Measurements from ENCODE around the gene TMEM150A.

GRCh38 chr2:85549095-85549494 lies 53.4 kb downstream of the TMEM150A start:
- TF ChIP-seq CTCF (conservative IDR thresholded peaks at IDR 0.05; ENCODE audit: low read depth, low read length) (no peak), MAFK (IDR thresholded peaks at IDR 0.05; ENCODE audit: low read depth, low read length) (no peak)
- TF ChIP-seq, protein P1, sequence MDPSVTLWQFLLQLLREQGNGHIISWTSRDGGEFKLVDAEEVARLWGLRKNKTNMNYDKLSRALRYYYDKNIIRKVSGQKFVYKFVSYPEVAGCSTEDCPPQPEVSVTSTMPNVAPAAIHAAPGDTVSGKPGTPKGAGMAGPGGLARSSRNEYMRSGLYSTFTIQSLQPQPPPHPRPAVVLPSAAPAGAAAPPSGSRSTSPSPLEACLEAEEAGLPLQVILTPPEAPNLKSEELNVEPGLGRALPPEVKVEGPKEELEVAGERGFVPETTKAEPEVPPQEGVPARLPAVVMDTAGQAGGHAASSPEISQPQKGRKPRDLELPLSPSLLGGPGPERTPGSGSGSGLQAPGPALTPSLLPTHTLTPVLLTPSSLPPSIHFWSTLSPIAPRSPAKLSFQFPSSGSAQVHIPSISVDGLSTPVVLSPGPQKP (IDR thresholded peaks at IDR 0.05; ENCODE audit: borderline replicate concordance, low read depth, low read length) = no peak

All from IMR-90 (cell line).